COR-L47 (cell line): ENCODE data around the gene OR52M1.

Experiments used
- DNase-seq: peaks from one replicate; lab custom pipeline; 2025; lab: John Stamatoyannopoulos, UW

OR52M1 gene

DNA sequence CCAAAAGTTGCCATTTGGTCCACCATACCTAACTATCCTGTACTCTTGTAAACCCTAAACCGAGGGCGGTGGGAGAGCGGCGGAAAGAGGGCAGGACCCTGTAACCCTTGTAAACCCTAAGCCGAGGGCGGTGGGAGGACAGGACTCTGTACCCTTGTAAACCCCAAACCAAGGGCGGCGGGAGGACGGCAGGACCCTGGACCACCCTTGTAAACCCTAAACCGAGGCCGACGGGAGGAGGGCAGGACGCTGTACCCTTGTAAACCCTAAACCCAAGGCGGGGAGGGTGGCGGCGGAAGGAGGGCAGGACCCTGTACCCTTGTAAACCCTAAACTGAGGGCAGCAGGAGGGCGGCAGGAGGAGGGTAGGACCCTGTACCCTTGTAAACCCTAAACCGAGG, 24.1 kb downstream of the OR52M1 start:
- no peak for DNase-seq

DNA sequence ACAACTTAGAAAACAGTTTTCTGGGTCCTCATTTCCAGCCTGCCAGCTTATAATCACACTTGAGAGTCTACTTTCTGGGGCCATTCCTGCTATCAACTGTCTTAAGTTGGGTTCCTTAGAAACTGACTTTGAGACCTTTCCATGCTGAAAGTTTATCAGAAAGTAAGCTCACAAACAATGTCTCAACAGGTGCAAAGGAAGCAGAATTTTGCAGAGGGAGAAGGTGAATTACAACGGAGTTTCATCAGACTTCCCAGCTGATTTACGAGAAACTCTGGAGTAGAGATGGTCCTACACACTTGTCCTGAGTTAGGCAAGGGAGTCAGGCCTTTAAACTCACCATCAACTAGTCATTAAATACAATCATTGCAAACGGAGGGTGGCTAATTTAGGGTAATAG, 31.9 kb downstream of the OR52M1 start:
- no peak for DNase-seq

DNA sequence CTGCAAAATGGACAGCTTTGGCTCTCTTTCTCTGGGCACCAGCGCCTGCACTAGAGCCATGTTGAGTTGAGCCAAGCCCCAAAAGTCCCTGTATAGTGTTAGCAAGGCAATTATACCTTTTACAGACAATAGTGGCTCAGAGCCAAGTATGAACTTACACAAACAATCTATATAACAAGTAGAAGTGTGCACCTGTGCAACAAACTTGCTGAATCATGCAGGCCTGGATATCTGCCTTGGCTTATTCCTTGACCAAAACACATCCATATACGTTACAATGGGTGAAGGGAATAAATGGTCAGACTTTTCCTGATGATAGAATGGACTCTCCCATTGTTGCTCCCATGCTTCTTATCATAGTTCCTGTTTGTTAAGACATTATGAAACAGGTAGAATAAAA, 32.8 kb downstream of the OR52M1 start:
- no peak for DNase-seq

DNA sequence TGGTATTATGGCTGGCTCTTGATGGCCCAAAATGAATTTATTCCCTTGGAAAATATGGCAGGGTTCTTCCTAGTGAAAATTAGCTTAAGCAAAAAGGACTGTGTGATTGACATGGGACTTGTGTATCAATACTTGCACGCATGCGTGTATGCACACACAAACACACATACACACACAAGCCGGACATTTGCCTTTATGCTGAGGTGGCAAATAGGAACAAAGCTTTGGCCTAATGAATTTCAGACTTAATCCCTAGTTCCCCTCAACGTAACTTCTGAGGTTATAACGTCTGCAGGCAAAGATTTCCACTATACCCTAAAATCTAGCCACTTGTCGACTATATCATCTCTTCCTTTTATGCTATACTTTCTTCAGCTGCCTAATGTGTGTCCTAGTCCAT, 33.6 kb downstream of the OR52M1 start:
- no peak for DNase-seq

DNA sequence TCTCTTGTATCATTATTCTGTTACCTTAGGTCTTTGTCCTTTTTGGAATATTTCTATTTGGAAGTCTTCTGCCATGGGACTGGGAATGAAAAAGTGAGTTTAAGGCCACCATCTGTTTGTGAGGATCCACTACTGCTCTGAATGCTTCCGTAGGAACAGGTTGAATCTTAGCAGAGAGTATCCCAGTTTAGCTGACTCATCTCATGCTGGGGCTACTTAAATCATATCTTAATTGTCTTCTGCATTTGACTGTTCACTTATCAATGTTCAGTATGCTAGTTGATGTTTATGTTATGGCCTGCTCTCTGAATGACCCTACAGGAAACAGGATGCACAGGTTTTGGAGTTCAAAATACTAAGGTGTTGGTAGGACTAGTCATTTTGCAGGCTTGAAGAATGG, 35.1 kb downstream of the OR52M1 start:
- DNase-seq = no peak

DNA sequence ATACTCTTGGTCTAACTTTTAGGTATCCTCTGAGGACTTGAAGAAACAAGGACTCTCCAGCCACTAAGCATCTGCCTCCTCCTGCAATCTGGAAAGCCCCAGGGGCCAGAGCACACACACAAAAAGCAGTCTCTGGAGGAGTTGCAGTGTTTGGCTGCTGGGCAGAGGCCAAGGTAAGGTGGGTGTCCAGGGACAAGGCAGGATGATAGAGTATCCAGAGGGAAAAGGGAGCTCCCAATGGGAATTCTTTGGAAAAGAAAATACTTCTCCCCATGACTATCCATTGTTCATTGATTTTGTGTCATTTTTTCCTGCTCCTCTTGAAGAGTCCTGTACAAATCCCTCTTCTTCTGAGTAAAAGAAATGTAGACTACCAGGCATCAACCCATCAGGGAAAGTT, 36.5 kb downstream of the OR52M1 start, which contains the start of gene OR52I2:
Gene OR52I2, plus strand, starts transcription at position 301 of the 400 bp plus-strand sequence.
- no peak for DNase-seq

DNA sequence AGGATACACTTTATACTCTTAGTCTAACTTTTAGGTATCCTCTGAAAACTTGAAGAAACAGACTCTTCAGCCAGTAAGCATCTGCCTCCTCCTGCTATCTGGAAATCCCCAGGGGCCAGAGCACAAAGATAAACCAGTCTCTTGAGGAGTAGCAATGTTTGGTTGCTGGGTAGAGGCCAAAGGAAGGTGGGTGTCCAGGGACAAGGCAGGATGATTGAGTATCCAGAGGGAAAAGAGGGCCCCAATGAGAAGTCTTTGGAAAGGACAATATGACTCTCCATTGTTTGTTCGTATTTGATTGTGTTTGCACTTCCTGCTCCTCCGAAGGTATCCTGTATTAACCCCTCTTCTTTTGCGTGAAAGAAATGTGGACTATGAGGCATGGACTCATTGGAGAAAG, 44.0 kb downstream of the OR52M1 start:
- DNase-seq = no peak

DNA sequence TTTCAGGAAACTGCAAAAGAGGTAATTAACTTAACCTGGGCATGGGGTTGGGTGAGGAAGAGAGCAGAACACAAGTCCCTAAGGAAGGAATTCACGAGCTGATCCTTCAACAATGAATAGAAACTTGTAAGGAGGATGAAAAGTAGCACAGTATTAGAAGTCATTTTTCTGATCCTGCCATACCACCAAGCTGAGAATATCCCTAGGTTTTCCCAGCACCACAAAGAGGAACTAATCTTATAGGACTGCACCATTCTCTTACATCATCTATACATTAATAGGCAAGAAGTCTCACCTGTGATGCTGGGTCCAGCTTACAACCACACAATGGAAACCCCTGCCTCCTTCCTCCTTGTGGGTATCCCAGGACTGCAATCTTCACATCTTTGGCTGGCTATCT, 48.7 kb downstream of the OR52M1 start, which contains the start of gene OR52I1:
Gene OR52I1, plus strand, starts transcription at position 301 of the 400 bp plus-strand sequence. Its CDS starts 0 bp downstream, at position 301.
- DNase-seq = no peak
